NCI-H345 (cell line): Measurements from ENCODE around the gene CTR9.
"Not testable (repeated sequence)": the region's sequence is repeated elsewhere in the genome, so short reads cannot be mapped to it uniquely, and the experiment has no call there.

Experiments
- DNase-seq: peaks from one replicate; lab custom pipeline; 2025; lab: John Stamatoyannopoulos, UW

Gene CTR9

GRCh38 chr11:10822491-10822890, 71.4 kb downstream of the CTR9 start:
- not testable (repeated sequence) for DNase-seq

- DNase-seq: no peak
These were observed 72.1 kb downstream of the CTR9 start for GRCh38 chr11:10823152-10823579.

- DNase-seq: no peak
These were observed 73.8 kb downstream of the CTR9 start for GRCh38 chr11:10824888-10825287.

GRCh38 chr11:10828402-10828801, 77.4 kb downstream of the CTR9 start:
- DNase-seq: no peak

GRCh38 chr11:10829139-10829538, 78.1 kb downstream of the CTR9 start:
- DNase-seq: no peak
